SK-N-SH (cell line): Measurements from ENCODE around the gene AIFM3. TPM values are rescaled to one million over a fixed set of nuclear protein-coding genes. Genes with fewer than 3 reads are reported as not detected.

Source experiments
- CTCF ChIA-PET: fragments of 300-600, 350-600 bp; formaldehyde crosslinking; extraction: SDS; loops from one replicate; lab custom pipeline; 2021; lab: Yijun Ruan, JAX
- POLR2A ChIA-PET: fragments of 350-600 bp; sonication (Branson Sonifier 250); formaldehyde crosslinking; extraction: SDS; loops from one replicate; lab custom pipeline; 2020; ENCODE audit warnings: antibody characterized with exemption, inconsistent platforms; lab: Yijun Ruan, JAX
- DNase-seq: peaks from one replicate; pipeline ENCODE4 v3.0.0; 2012
- H2AFZ ChIP-seq: fragments of 200-600 bp; sonication (generic); 2 replicates; pipeline ENCODE4 v1.8.1; 2016; ENCODE audit warnings: antibody characterized with exemption, mild to moderate bottlenecking, low read depth
- H3F3A ChIP-seq: fragments of 200-600 bp; sonication (generic); replicated peaks from 2 replicates; pipeline ENCODE3; 2016; ENCODE audit warnings: antibody characterized with exemption, mild to moderate bottlenecking; ENCODE audit not compliant: insufficient read depth
- H3K27ac ChIP-seq, 2 experiments: fragments of 200-500 bp in 1 of 2; fragments of 200-600 bp in 1 of 2; sonication (Bioruptor generic) in 1 of 2; sonication (generic), shearing (Covaris generic) in 1 of 2; 2 replicates each; pipeline versions ENCODE4 v1.5.1 to v1.6.1; 2014 to 2016; ENCODE audit warnings: low read depth in 2 of 2, inconsistent platforms in 1 of 2, low read length in 1 of 2, mild to moderate bottlenecking in 1 of 2, mixed read lengths in 1 of 2
- H3K27me3 ChIP-seq: fragments of 200-600 bp; sonication (generic), shearing (Covaris generic); 2 replicates; pipeline ENCODE4 v1.6.1; 2016; ENCODE audit warnings: mixed run types; ENCODE audit not compliant: insufficient read depth
- H3K36me3 ChIP-seq, 2 experiments: fragments of 200-500 bp in 1 of 2; fragments of 200-600 bp in 1 of 2; sonication (Bioruptor generic) in 1 of 2; sonication (generic) in 1 of 2; replicated peaks in 1 of 2; 2 replicates each; pipeline versions ENCODE3 to v1.5.1; 2014 to 2016; ENCODE audit warnings: low read length in 1 of 2, mild to moderate bottlenecking in 1 of 2; ENCODE audit not compliant: insufficient read depth in 2 of 2, control insufficient read depth in 1 of 2
- H3K4me1 ChIP-seq, 2 experiments: fragments of 200-500 bp in 1 of 2; fragments of 200-600 bp in 1 of 2; sonication (Bioruptor generic) in 1 of 2; sonication (generic), shearing (Covaris generic) in 1 of 2; 2 replicates each; pipeline versions ENCODE4 v1.5.1 to v1.6.1; 2014 to 2016; ENCODE audit warnings: low read depth in 1 of 2, low read length in 1 of 2, mixed run types in 1 of 2; ENCODE audit not compliant: insufficient read depth in 2 of 2, control insufficient read depth in 1 of 2
- H3K4me2 ChIP-seq: fragments of 200-600 bp; sonication (generic), shearing (Covaris generic); 2 replicates; pipeline ENCODE4 v1.6.1; 2017; ENCODE audit warnings: mixed run types
- H3K4me3 ChIP-seq, 2 experiments: fragments of 200-500 bp in 1 of 2; fragments of 200-600 bp in 1 of 2; sonication (Bioruptor generic) in 1 of 2; sonication (generic), shearing (Covaris generic) in 1 of 2; 2 replicates each; pipeline versions ENCODE4 v1.5.1 to v1.8.1; 2014 to 2016; ENCODE audit warnings: low read depth in 2 of 2, inconsistent platforms in 1 of 2, low read length in 1 of 2, mild to moderate bottlenecking in 1 of 2, mixed read lengths in 1 of 2, moderate library complexity in 1 of 2
- H3K79me2 ChIP-seq: fragments of 200-600 bp; sonication (generic); 2 replicates; pipeline ENCODE4 v1.8.1; 2017; ENCODE audit warnings: mild to moderate bottlenecking; ENCODE audit not compliant: insufficient read depth
- H3K9ac ChIP-seq: fragments of 200-600 bp; sonication (generic); 2 replicates; pipeline ENCODE4 v1.6.1; 2017; ENCODE audit warnings: mixed run types
- H3K9me2 ChIP-seq: fragments of 200-600 bp; sonication (generic); 2 replicates; pipeline ENCODE4 v1.6.1; 2017; ENCODE audit warnings: mixed run types
- H3K9me3 ChIP-seq: fragments of 200-600 bp; sonication (generic); 2 replicates; pipeline ENCODE4 v1.6.1; 2017; ENCODE audit warnings: mixed run types, mild to moderate bottlenecking, moderate library complexity
- H4K20me1 ChIP-seq: fragments of 200-600 bp; sonication (generic); 2 replicates; pipeline ENCODE4 v1.6.1; 2017; ENCODE audit warnings: mild to moderate bottlenecking, mixed run types; ENCODE audit not compliant: insufficient read depth
- CHD2 ChIP-seq: fragments of 150-350 bp; IDR thresholded peaks from 2 replicates; pipeline ENCODE4 v1.6.1; 2018; ENCODE audit warnings: low read length; ENCODE audit not compliant: partially characterized antibody
- EZH2phosphoT487 ChIP-seq: fragments of 200-600 bp; sonication (generic); IDR thresholded peaks from 2 replicates; pipeline ENCODE4 v1.6.1; 2017; ENCODE audit warnings: low read depth, mixed run types, mild to moderate bottlenecking, antibody characterized with exemption, moderate library complexity, borderline replicate concordance
- FOSL2 ChIP-seq: IDR thresholded peaks from 2 replicates; pipeline ENCODE4 v1.4.0; 2012; ENCODE audit warnings: low read depth, mild to moderate bottlenecking, moderate library complexity, borderline replicate concordance
- FOXJ3 ChIP-seq: sonication (generic); formaldehyde crosslinking; IDR thresholded peaks from 2 replicates; pipeline ENCODE4 v1.5.1; 2020; ENCODE audit warnings: mild to moderate bottlenecking, missing genetic modification reagents
- FOXM1 ChIP-seq: IDR thresholded peaks from 2 replicates; pipeline ENCODE4 v1.4.0; 2012; ENCODE audit warnings: low read depth, mild to moderate bottlenecking
- GATA2 ChIP-seq: sonication (generic); formaldehyde crosslinking; IDR thresholded peaks from 2 replicates; pipeline ENCODE4 v1.5.0; 2020; ENCODE audit warnings: mild to moderate bottlenecking, missing genetic modification reagents
- MEF2A ChIP-seq: IDR thresholded peaks from 2 replicates; pipeline ENCODE4 v1.4.0; 2012; ENCODE audit warnings: low read depth, borderline replicate concordance
- MXI1 ChIP-seq: IDR thresholded peaks from 2 replicates; pipeline ENCODE4 v1.6.1; 2012; ENCODE audit warnings: mild to moderate bottlenecking, low read depth, low read length, improper control_type of control experiment
- NFIC ChIP-seq: IDR thresholded peaks from 2 replicates; pipeline ENCODE4 v1.4.0; 2012; ENCODE audit warnings: borderline replicate concordance
- NRF1 ChIP-seq: IDR thresholded peaks from 2 replicates; pipeline ENCODE4 v1.6.1; 2012; ENCODE audit warnings: low read depth, mild to moderate bottlenecking, low read length
- POLR2AphosphoS5 ChIP-seq: IDR thresholded peaks from 2 replicates; pipeline ENCODE4 v1.6.1; 2012; ENCODE audit warnings: low read depth, low read length
- RCOR1 ChIP-seq: fragments of 150-350 bp; IDR thresholded peaks from 2 replicates; pipeline ENCODE4 v1.6.1; 2017; ENCODE audit warnings: antibody characterized with exemption, low read length
- RFX5 ChIP-seq: IDR thresholded peaks from 2 replicates; pipeline ENCODE4 v1.6.1; 2012; ENCODE audit warnings: mild to moderate bottlenecking, improper control_type of control experiment, low read length
- SMC3 ChIP-seq: IDR thresholded peaks from 2 replicates; pipeline ENCODE4 v1.6.1; 2012; ENCODE audit warnings: low read depth, low read length, improper control_type of control experiment
- YY1 ChIP-seq: IDR thresholded peaks from 2 replicates; pipeline ENCODE4 v1.4.0; 2012; ENCODE audit warnings: low read depth, mild to moderate bottlenecking
- WGBS: methylation state at CpG from one replicate; pipeline ENCODE4 v1.1.6; 2017; ENCODE audit warnings: low lambda C conversion rate; 5-methylcytosine and 5-hydroxymethylcytosine counted together
- polyA plus RNA-seq, 3 experiments: library from polyadenylated mRNA; depleted of rRNA; stranded (reverse); fragments of >200 nt; gene quantifications; 2 replicates each; pipeline ENCODE4 v1.2.3, GENCODE V29; 2012
- TF ChIP-seq, protein P1 (sequence below): IDR thresholded peaks from 2 replicates; pipeline ENCODE4 v1.4.0; 2012; ENCODE audit warnings: low read depth, borderline replicate concordance
- TF ChIP-seq, protein P2 (sequence below): fragments of 200-600 bp; sonication (generic); IDR thresholded peaks from 2 replicates; pipeline ENCODE4 v1.6.1; 2017; ENCODE audit warnings: antibody characterized with exemption, mild to moderate bottlenecking, moderate library complexity
- TF ChIP-seq, protein P3 (sequence below): IDR thresholded peaks from 2 replicates; pipeline ENCODE4; 2012
- TF ChIP-seq, protein P4 (sequence below): fragments of 150-350 bp; IDR thresholded peaks from 2 replicates; pipeline ENCODE4 v1.6.1; 2017; ENCODE audit warnings: antibody characterized with exemption, low read length, low read depth, borderline replicate concordance

Gene AIFM3
- polyA plus RNA-seq, 1 of the 3 experiments (the other 2 are of a cell fraction): 1.7 TPM

DNA sequence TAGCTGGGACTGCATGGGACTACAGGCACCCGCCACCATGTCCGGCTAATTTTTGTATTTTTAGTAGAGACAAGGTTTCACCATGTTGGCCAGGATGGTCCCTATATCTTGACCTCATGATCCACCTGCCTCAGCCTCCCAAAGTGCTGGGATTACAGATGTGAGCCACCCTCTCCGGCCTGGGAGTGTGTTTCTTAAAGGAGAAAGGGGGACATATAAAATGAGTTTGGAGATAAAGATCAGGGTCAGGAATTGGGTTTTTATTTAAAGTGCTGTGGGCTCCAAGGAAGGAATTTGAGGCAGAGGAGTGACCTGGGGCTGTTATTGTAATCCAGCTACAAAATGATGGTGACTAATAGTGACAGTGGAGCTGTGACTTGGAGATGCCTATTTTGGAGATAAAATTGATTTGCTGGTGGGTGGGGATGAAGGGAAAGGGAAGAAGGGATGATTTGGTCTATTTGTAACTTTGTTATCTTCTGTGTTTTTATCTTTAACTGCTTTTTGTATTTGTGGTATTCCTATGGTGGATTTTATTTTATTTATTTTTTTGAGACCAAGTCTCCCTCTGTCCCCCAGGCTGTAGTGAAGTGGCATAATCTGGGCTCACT lies 44.8 kb upstream of the AIFM3 start:
- H3K36me3 ChIP-seq: peaks cover 3 to 7% of the 10 kb centered on the region in 2 experiments
- ChIA-PET CTCF (interaction anchor here (1.1 to 3.0 kb wide), 3 partner anchors 12 to 37 kb away, joined by 3 to 18 read pairs (median 4); no protein-coding TSS in a partner anchor), POLR2A (no interaction called here)
- H3K4me2 ChIP-seq: no peak overlapping the region
- peaks cover 92% of the 10 kb centered on the region for H4K20me1 ChIP-seq
- DNase-seq: no peak
- WGBS: 78% methylated on average over 3 of the region's 3 CpGs
- H3K4me1 ChIP-seq: peaks cover 4 to 13% of the 10 kb centered on the region in 2 experiments; a peak in 3 of 4 replicates
- H3K9me3 ChIP-seq: no peaks in the 10 kb centered on the region
- peaks cover 3% of the 10 kb centered on the region for H3F3A ChIP-seq
- no peaks in the 10 kb centered on the region for H3K9me2 ChIP-seq
- H3K9ac ChIP-seq: no peak overlapping the region
- H2AFZ ChIP-seq: no peak overlapping the region
- no peak overlapping the region for H3K27ac ChIP-seq
- no peaks in the 10 kb centered on the region for H3K27me3 ChIP-seq
- H3K4me3 ChIP-seq: no peak overlapping the region
- TF ChIP-seq GATA2 (CRISPR knock-in tag) (no peak), RCOR1 (no peak), FOXM1 (no peak), RFX5 (no peak), EZH2phosphoT487 (no peak)
- TF ChIP-seq, protein P1, sequence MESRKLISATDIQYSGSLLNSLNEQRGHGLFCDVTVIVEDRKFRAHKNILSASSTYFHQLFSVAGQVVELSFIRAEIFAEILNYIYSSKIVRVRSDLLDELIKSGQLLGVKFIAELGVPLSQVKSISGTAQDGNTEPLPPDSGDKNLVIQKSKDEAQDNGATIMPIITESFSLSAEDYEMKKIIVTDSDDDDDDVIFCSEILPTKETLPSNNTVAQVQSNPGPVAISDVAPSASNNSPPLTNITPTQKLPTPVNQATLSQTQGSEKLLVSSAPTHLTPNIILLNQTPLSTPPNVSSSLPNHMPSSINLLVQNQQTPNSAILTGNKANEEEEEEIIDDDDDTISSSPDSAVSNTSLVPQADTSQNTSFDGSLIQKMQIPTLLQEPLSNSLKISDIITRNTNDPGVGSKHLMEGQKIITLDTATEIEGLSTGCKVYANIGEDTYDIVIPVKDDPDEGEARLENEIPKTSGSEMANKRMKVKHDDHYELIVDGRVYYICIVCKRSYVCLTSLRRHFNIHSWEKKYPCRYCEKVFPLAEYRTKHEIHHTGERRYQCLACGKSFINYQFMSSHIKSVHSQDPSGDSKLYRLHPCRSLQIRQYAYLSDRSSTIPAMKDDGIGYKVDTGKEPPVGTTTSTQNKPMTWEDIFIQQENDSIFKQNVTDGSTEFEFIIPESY: no peak
- TF ChIP-seq, protein P2, sequence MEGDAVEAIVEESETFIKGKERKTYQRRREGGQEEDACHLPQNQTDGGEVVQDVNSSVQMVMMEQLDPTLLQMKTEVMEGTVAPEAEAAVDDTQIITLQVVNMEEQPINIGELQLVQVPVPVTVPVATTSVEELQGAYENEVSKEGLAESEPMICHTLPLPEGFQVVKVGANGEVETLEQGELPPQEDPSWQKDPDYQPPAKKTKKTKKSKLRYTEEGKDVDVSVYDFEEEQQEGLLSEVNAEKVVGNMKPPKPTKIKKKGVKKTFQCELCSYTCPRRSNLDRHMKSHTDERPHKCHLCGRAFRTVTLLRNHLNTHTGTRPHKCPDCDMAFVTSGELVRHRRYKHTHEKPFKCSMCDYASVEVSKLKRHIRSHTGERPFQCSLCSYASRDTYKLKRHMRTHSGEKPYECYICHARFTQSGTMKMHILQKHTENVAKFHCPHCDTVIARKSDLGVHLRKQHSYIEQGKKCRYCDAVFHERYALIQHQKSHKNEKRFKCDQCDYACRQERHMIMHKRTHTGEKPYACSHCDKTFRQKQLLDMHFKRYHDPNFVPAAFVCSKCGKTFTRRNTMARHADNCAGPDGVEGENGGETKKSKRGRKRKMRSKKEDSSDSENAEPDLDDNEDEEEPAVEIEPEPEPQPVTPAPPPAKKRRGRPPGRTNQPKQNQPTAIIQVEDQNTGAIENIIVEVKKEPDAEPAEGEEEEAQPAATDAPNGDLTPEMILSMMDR: no peak
- TF ChIP-seq, protein P3, sequence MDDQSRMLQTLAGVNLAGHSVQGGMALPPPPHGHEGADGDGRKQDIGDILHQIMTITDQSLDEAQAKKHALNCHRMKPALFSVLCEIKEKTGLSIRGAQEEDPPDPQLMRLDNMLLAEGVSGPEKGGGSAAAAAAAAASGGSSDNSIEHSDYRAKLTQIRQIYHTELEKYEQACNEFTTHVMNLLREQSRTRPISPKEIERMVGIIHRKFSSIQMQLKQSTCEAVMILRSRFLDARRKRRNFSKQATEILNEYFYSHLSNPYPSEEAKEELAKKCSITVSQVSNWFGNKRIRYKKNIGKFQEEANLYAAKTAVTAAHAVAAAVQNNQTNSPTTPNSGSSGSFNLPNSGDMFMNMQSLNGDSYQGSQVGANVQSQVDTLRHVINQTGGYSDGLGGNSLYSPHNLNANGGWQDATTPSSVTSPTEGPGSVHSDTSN: no peak
- H3K79me2 ChIP-seq: peaks cover 100% of the 10 kb centered on the region

DNA sequence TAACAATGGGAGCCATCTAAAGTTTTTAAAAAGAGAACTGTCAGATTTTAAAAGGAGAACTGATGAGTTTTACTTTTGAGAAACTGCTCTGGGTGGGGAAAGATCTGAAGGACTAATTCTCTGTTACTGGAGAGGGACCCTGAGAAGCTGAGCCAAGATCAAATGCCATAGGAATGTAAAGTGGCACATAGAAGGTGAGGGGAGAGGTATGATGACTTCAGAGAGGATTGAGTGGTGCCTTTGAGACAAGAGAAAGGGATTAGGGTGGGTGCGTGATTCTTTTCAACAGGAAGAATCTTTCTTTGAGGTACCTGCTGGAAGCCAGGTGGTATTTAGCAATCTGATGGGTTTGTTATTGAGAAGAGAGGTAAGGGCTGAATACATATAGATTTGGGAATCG lies 40.8 kb upstream of the AIFM3 start:
- Histone ChIP-seq H3K4me1 (peaks cover 0 to 9% of the 10 kb centered on the region in 2 experiments; a peak in 1 of 4 replicates), H3K79me2 (peaks cover 100% of the 10 kb centered on the region), H4K20me1 (peaks cover 96% of the 10 kb centered on the region), H3K4me3 (no peak overlapping the region), H3K9me3 (no peaks in the 10 kb centered on the region), H3K27me3 (no peaks in the 10 kb centered on the region), H2AFZ (no peak overlapping the region), H3K27ac (no peak overlapping the region), H3K9ac (no peak overlapping the region), H3K9me2 (no peaks in the 10 kb centered on the region), H3F3A (peaks cover 3% of the 10 kb centered on the region), H3K4me2 (no peak overlapping the region), H3K36me3 (peaks cover 3 to 11% of the 10 kb centered on the region in 2 experiments)
- ChIA-PET CTCF (interaction anchor here (0.7 to 1.7 kb wide), 4 partner anchors 9 to 177 kb away, joined by 3 to 7 read pairs (median 5); partner anchors contain the start of gene CRKL), POLR2A (no interaction called here)
- 96% methylated on average over 2 of the region's 2 CpGs for WGBS
- no peak for DNase-seq
- TF ChIP-seq SMC3 (no peak), CHD2 (no peak), GATA2 (CRISPR knock-in tag) (no peak), EZH2phosphoT487 (no peak), POLR2AphosphoS5 (no peak), YY1 (no peak), NRF1 (no peak), MEF2A (no peak), NFIC (no peak), FOSL2 (no peak), FOXJ3 (no peak), MXI1 (no peak)
- TF ChIP-seq, protein P4, sequence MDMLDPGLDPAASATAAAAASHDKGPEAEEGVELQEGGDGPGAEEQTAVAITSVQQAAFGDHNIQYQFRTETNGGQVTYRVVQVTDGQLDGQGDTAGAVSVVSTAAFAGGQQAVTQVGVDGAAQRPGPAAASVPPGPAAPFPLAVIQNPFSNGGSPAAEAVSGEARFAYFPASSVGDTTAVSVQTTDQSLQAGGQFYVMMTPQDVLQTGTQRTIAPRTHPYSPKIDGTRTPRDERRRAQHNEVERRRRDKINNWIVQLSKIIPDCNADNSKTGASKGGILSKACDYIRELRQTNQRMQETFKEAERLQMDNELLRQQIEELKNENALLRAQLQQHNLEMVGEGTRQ: no peak
- TF ChIP-seq, protein P1: no peak
